ELR (cell line): ENCODE data around the gene KRTAP4-2.
A peak's percentile ranks its signal among the peaks of the same experiment; 100 is the strongest.
"Not testable (repeated sequence)": the region's sequence is repeated elsewhere in the genome, so short reads cannot be mapped to it uniquely, and the experiment has no call there.

Experiments used
- DNase-seq: peaks from one replicate; pipeline ENCODE4 v3.0.0-alpha.2; 2015; ENCODE audit warnings: low read depth

The KRTAP4-2 gene

DNA sequence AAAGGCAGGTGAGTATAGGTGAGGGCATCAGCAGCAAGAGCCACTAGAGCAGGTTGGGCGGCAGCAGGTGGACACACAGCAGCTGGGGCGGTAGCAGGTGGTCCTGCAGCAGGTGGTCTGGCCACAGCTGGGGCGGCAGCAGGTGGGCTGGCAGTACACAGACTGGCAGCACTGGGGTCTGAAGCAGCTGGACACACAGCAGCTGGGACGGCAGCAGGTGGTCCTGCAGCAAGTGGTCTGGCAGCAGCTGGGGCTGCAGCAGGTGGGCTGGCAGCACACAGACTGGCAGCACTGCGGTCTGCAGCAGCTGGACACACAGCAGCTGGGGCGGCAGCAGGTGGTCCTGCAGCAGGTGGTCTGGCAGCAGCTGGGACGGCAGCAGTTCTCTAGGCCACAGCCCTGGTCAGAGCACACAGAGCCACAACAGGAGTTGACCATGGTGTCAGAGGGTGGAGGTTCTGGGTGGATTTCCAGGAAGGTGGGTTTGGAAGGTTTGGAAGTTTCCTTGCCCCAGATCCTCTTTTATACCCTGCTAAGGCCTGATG, at the start of gene KRTAP4-2:
TSS of gene KRTAP4-2 (minus strand) at position 495 of the 545 bp plus-strand sequence. CDS start at position 438, 57 bp downstream.
- no peak for DNase-seq

DNA sequence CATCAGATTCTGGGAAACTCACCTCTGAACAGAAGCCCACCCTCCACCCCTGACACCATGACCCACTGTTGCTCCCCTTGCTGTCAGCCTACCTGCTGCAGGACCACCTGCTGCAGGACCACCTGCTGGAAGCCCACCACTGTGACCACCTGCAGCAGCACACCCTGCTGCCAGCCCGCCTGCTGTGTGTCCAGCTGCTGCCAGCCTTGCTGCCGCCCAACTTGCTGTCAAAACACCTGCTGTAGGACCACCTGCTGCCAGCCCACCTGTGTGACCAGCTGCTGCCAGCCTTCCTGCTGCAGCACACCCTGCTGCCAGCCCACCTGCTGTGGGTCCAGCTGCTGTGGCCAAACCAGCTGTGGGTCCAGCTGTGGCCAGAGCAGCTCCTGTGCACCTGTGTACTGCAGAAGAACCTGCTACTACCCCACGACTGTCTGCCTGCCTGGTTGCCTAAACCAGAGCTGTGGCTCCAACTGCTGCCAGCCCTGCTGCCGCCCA, 48.6 kb upstream of the KRTAP4-2 start, which contains the start of gene KRTAP9-2:
TSS of gene KRTAP9-2 (plus strand) at position 51 of the 498 bp plus-strand sequence. CDS start at position 58, 7 bp downstream.
- not testable (repeated sequence) for DNase-seq

DNA sequence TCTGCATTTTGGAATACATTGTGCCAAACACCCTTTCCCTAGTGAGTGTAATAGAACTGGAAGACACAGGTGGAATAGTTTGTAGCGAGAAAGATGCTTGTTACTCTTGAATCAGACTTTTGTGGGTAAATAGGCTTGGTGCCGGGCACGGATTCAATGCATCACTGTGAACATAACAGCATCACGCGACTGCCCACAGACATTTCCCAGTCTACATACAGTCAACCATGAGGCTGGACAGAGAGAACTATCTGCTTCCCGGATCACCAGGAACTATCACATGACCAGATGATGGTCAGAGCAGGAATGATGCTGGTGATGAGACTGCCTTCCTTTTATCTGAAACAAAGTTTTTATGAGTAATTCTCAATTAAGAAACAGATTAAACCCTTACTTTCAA, 48.0 kb upstream of the KRTAP4-2 start:
- DNase-seq = no peak

DNA sequence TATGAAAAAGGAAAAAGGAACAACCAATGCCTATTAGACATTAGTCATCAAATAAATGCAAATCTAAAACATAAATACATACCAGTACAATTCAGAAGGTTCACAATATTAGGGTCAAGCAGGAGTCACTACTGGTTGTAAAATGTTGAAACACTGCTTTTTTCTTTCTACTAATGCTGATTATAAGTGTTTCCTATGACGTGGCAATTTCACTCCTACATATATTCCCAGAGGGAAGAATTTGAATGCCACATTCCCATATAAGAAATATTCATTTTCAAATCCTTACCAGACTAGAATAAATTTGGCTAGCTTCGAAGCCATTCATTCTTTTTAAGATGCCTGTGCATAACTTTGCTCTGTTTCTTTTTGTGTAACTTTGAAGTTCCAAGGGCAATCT, 45.8 kb upstream of the KRTAP4-2 start:
- no peak for DNase-seq

DNA sequence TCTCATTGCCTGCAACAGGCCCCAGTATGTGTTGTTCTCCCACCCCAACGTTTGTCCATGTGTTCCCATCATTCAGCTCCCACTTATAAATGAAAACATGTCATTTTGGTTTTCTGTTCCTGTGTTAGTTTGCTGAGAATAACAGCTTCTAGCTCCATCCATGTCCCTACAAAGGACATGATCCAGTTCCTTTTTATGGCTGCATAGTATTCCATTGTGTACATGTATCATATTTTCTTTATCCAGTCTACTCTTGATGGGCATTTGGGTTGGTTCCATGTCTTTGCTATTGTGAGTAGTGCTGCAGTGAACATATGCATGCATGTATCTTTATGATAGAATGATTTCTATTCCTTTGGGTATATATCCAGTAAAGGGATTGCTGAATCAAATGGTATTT, 37.7 kb upstream of the KRTAP4-2 start:
- DNase-seq = no peak

DNA sequence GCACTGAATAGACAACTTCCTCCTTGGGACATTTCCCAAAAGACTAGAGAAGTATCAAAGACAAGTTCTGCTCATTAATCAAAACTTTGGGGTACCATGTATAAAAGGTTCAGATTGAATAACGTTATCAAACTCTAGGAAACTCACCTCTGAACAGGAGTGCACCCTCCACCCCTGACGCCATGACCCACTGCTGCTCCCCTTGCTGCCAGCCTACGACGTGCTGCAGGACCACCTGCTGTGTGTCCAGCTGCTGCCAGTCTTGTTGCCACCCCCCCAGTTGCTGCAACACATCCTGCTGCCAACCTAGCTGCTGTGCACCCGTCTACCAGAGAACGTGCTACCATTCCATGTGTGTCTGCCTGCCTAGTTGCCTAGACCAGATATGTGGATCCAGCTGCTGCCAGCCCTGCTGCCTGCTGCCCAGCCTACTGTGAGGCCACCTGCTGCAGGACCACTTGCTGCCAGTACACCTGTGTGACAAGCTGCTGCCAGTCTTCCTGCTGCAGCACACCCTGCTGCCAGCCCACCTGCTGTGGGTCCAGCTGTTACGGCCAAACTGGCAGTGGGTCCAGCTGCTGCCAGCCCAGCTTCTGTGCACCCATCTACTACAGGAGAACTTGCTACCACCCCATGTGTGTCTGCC, 34.6 kb upstream of the KRTAP4-2 start:
- DNase-seq = no peak

DNA sequence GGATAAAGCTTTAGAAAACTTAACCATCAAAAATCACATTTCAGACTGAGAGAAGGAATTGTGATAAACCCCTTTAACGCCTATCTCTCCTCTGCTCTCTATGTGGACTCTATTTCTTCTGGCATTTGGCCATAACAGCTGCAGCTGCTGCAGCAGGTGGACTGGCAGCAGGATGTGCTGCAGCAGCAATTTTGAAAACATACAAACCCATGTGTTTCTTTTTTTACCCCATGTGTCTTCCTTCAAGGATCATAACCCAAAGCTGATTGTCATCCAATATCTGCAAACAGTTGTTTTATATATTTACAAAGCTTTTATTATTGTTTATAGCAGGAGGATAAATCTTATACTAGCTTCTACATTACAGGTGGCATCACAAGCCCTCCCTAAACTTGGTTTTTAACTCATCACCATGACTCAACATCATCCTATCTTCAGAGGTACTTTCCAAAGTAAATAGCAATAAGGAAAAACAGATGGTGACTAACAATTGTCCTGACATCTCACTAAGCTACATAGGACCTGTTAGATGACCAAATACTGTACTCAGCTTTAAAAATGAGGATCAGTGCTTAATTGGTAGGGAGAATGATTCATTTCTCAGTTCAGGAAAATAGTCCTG, 33.9 kb upstream of the KRTAP4-2 start:
- peak; percentile 58 for DNase-seq

DNA sequence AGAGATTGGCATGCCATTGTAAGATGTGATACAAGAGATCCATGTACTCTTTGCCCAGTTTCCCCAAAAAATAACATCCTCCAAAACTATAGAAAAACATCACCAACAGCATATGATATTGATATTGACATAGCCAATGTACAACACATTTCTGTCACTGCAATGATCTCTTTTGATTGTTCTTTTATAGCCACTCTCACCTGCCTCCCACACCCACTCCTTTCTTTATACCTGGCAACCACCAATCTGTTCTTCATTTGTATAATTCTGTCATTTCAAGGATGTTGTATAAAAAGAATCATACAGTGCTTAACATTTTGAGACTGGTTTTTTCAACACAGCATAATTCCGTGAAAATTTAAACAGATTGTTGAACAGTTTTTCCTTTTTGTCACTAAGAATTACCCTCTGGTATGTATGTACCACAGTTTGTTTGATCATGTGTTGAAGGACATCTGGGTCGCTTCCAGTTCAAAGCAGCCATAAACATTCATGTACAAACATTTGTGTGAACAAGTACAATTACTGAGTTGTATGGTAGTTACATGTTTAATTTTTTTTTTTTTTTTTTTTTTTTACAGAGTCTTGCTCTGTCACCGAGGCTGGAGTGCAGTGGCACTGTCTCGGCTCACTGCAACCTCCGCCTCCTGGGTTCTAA, 21.5 kb upstream of the KRTAP4-2 start:
- DNase-seq = no peak

DNA sequence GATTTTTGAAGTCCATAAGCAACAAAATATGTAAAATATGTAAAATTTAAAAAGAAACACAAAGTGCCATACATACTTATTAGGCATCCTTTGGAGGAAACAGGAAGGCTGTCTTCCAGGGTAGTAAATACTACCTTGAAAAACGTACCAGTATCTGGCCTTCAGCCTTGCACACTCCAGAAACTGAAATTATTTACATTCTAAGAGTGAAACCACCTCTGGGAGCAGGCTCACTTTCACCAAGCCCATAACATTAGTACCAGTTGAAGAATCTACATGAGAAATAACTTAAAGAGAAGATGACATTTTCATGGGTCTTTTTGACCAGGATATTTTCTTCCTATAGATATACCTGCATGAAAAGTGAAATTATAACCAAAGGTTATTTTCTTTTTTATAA, 18.0 kb upstream of the KRTAP4-2 start:
- no peak for DNase-seq

DNA sequence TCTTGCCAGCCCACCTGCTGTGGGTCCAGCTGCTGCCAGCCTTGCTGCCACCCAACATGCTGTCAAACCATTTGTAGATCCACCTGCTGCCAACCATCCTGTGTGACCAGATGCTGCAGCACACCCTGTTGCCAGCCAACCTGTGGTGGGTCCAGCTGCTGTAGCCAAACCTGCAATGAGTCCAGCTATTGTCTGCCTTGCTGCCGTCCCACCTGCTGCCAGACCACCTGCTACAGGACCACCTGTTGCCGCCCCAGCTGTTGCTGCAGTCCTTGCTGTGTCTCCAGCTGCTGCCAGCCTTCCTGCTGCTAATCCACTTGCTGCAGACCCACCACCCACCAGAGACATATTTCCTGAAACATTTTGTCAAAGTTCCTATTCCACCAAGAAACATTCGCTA, 12.3 kb upstream of the KRTAP4-2 start:
- no peak for DNase-seq

DNA sequence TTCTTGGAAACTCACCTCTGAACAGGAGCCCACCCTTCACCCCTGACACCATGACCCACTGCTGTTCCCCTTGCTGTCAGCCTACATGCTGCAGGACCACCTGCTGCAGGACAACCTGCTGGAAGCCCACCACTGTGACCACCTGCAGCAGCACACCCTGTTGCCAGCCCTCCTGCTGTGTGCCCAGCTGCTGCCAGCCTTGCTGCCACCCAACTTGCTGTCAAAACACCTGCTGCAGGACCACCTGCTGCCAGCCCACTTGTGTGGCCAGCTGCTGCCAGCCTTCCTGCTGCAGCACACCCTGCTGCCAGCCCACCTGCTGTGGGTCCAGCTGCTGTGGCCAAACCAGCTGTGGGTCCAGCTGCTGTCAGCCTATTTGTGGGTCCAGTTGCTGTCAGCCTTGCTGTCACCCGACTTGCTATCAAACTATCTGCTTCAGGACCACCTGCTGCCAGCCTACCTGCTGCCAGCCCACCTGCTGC, 11.9 kb upstream of the KRTAP4-2 start, which contains the start of gene KRTAP9-1:
TSS of gene KRTAP9-1 (plus strand) at position 51 of the 482 bp plus-strand sequence. CDS start at position 51, 0 bp downstream.
- not testable (repeated sequence) for DNase-seq

DNA sequence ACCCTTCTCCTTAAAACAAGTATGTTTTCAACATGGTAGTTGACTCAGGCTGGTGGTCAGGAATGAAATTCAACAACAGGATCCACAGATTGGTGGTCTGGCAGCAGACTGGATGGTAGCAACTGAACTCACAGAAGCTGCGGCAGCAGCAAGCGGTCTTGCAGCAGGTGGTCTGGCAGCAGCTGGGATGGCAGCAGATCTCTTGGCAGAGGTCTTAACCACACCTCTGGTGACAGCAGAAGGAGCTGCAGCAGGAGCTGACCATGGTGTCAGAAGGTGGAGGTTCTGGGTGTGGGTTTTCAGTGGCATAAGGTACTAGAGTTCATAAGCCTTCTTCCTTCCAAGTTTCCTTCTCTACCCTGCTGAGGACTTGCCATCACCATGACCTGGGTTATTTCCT, 8.9 kb upstream of the KRTAP4-2 start:
- DNase-seq = no peak

DNA sequence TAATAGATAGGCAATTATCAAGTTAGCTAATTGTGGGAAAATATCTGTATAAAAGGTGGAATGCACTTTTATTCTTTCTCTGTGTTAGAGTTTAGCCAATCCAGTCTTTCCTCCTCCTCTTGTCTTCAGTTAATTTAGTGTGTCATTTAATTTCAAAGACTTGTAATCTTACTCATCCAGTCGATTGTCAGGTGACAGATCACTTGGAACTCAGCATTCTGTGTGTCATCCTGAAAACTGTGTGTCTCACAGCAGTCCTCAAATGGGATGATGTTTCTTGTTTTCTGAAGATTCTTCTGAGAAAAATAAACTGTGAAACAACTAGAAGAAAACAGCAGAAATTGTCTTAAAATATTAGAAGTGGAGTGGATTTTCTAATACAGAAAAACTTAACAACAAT, 7.0 kb upstream of the KRTAP4-2 start:
- DNase-seq = peak; percentile 3

DNA sequence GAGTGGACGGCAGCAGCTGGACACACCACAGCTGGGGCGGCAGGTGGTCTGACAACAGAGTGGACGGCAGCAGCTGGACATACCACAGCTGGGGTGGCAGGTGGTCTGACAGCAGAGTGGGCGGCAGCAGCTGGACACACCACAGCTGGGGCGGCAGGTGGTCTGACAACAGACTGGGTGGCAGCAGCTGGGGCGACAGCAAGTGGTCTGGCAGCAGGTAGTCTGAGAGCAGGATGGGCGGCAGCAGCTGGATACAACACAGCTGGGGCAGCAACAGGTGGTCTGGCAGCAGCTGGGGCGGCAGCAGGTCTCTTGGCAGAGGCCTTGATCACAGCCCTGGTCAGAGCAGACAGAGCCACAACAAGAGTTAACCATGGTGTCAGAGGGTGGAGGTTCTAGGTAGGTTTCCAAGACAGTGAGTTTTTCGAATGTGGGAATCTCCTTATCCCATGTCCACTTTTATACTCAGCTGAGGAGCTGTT, 6.5 kb upstream of the KRTAP4-2 start, which contains the start of gene KRTAP4-1:
TSS of gene KRTAP4-1 (minus strand) at position 432 of the 482 bp plus-strand sequence. CDS start at position 375, 57 bp downstream.
- DNase-seq = no peak

DNA sequence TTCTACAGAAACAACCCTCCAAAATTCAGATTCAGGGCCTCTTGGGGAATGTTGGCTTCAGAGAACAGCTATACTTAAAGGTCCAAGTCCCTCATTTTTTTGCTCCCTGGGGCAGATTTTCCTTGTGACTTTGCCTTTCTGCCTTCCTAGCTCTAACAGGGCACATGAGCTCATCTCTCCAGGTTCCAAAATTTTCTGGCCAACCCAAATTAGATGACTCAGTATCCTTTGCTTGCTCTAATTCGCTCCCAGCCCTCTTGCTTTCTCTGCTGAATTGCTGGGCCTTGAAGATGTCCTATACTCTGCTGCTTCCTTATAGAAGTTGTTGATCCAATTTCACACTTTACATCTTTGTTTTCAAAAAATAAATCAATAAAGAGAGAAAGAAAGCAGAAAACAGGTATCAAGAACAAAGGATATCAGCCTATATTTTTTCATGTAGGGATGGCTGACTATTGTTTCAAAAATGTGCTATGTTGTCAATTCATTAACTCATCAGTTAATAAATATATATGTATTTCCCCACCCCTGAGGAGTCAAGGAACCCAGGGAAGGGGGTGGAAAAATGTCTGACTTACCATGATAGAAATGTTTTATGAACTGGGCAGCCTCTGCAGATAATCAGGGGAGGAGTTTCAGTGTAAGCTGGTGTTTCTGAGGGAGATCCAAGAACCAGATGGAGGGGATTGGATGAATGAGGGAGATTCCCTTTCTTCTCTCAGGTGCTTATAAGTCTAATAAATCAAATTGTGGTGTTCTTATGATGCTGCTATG, 1.0 kb upstream of the KRTAP4-2 start:
- DNase-seq = peak; percentile 36

DNA sequence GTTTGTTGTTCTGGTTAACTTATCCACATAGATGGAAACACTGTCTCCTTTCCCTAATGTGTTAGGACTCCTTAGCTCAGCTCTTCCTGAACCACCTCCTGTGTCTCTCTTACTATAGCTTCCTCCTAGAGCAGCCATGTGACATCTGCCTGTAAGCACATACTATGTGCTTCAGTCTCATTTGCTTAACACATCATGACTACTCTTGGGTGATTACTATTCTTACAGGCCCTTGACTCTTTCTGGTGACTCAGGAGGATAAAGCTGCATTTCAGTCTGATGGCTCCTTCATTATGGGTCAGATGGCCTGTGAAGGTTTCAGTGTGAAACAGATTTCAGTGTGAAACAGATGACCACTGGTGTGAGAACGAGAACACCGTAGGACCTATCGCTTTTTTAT, 320 bp upstream of the KRTAP4-2 start:
- peak; percentile 86 for DNase-seq

DNA sequence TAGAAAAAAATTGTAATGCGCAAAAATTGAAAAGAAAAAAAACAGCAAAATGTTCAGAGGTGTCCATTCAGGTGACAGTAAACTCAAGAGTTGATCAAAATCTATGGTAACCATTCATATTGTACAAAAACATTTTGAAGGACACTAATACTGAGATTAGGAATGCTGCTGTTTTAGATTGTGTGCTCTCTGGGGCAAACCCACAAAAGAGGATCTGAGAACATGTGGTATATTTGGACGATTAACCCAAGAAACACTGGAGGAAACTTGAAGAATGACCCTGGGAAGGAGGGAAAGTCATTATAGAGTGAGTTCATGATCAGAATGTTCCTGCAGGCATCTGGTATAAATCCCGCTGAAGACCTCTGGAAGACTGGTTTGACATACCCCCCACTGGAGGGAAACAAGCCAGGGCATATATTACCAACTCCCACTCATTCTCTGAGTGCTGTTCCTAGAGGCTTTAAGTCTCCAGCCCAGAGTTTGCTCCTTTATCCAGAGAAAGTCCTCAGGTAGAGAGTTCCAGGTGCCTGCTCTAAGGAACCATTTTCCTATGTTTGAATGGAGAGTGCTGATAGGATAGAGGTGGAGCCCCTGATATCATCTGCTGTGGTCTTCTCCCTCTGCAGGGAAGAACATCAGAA, 1.2 kb downstream of the KRTAP4-2 start:
- DNase-seq = no peak

DNA sequence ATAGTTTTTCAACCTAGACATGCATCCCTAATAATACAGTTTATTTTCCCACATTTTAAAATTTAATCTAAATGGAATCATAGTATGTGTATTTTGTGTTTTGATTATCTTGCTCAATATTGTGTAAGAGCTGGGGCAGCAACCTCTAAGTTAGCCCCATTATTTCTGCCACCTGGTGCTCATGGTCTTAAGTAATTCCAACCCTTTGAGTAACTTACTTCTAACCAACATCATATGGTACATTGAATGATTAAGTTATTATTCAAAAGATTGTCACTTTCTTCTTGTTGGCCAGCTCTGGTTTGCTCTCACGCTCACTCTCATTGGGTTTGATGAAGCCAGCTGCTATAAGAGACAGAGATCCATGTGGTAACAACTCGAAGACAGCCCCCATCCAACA, 6.1 kb downstream of the KRTAP4-2 start:
- no peak for DNase-seq

DNA sequence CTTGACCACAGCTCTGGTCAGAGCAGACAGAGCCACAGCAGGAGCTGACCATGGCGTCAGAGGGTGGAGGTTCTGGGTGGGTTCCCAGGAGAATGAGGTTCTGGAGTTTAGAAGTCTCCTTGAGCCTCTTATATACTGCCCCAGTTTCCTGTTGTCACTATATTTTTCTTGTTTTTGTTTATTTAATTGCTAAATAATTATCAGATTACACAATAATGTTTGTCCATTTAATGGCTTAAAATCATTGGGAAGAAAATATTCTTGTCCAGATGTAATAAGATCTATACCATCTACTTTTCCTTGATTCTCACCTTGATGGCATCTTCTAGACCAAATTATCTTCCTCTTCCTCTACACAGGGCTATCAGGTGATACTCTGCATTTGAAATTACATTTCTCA, 9.9 kb downstream of the KRTAP4-2 start, which contains the start of gene KRTAP4-3:
TSS of gene KRTAP4-3 (minus strand) at position 101 of the 400 bp plus-strand sequence. CDS start at position 52, 49 bp downstream.
- no peak for DNase-seq

DNA sequence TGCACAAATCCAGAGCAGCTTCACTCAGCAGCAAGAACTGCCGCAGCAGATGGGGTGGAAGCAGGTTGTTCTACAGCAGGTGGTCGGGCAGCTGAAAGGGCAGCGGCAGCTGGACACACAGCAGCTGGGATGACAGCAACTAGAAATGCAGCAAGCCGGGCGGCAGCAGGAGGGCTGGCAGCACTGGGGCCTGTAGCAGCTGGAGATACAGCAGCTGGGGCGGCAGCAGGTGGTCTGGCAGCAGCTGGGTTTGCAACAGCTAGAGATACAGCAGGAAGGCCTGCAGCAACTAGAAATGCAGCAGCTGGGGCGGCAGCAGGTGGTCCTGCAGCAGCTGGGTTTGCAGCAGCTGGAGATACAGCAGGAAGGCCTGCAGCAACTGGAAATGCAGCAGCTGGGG, 10.5 kb downstream of the KRTAP4-2 start:
- no peak for DNase-seq

DNA sequence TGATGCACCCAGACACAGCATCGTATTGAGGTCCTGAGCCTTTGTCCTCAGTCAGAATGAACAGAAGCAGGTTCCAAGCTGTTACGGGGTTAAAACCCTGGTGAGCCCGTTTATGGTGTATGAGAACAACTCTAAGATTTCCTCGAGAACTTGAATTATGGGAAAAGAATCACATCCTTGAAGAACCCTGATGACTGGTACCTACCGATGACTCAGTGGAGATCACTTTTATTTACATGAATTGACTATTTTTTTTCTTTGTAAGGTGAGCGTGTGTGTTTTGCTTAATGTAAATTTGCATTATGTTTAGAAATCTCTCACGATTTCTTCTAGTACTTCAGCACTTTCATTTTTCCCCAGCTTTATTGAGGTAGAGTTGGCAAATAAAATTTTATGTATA, 14.2 kb downstream of the KRTAP4-2 start:
- DNase-seq = peak; percentile 82
